Tibial artery (tissue), 4 donors: ENCODE results near the gene ZNF132.

ENCODE experiments used
- DNase-seq, 2 donors: peaks; one replicate each; pipeline ENCODE4 v3.0.0-alpha.2; 2019
- H3K27ac ChIP-seq, 2 donors: fragments of 200-600 bp; sonication (generic) in 1 of 2; 1 replicate in 1 of 2; 2 replicates in 1 of 2; pipeline ENCODE4 v1.5.1; 2018 to 2019; ENCODE audit warnings: mild to moderate bottlenecking in 1 of 2
- H3K27me3 ChIP-seq, 2 donors: fragments of 200-600 bp; sonication (generic) in 1 of 2; one replicate each; pipeline versions ENCODE4 v1.5.1 to v1.6.0; 2016 to 2019
- H3K36me3 ChIP-seq, 3 donors: fragments of 200-600 bp; sonication (generic) in 2 of 3; one replicate each; pipeline ENCODE4 v1.5.1; 2016 to 2019; ENCODE audit warnings: mild to moderate bottlenecking in 2 of 3
- H3K4me1 ChIP-seq, 4 donors: fragments of 200-600 bp; sonication (generic) in 2 of 4; 1 replicate in 3 of 4; 2 replicates in 1 of 4; pipeline ENCODE4 v1.5.1; 2016 to 2019
- H3K4me3 ChIP-seq, 2 donors: fragments of 200-600 bp; sonication (generic) in 1 of 2; 1 replicate in 1 of 2; 2 replicates in 1 of 2; pipeline ENCODE4 v1.5.1; 2018 to 2019; ENCODE audit warnings: mild to moderate bottlenecking in 2 of 2
- H3K9me3 ChIP-seq, 3 donors: fragments of 200-600 bp; sonication (generic) in 1 of 3; one replicate each; pipeline ENCODE4 v1.5.1; 2016 to 2019
- intact Hi-C: fragments of 100-400 bp; cut with DNase I; formaldehyde crosslinking; loops from one replicate; pipeline ENCODE4 v1.15.0; 2023; ENCODE audit warnings: low total_unique reads
- TF ChIP-seq, protein P1 (sequence below), 2 experiments: fragments of 200-600 bp in 1 of 2; fragments of 450-650 bp in 1 of 2; IDR thresholded peaks; one replicate each; pipeline ENCODE4 v1.5.1; 2017 to 2019; ENCODE audit warnings: antibody characterized with exemption in 2 of 2, mild to moderate bottlenecking in 1 of 2, moderate library complexity in 1 of 2

ZNF132 gene

DNA sequence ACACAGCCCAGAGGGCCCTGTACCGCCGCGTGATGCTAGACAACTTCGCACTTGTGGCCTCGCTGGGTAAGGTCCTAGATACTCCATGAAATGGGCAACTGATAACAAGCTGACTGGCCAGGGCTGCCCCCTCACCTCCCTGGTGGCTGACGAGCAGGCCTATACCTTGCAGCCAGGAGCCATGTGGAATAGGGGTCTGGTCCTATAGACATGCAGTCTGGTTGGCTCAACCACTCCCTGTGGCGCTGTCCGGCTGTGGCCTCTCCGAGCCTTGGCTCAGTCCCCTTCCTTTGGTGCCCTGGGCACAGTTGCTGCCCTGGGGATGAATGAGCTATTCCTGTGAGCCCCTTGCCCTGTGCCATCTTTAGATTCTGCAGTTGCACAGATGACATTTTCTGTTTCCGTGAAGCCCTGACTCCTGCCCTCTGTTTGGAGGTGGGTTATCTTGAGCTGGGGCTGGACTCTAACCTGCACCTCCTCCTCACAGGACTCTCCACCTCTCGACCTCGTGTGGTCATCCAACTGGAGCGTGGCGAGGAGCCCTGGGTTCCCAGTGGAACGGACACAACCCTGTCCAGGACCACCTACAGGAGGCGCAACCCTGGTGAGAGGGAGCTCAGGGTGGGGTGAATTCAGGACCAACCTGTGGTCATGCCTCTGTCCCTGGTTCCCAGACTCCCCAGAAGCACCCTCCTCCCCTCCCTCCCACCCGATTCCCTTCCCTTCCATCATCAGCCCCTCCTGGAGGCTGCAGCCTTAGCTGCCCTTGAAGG, 29.5 kb upstream of the ZNF132 start:
- TF ChIP-seq, protein P1, sequence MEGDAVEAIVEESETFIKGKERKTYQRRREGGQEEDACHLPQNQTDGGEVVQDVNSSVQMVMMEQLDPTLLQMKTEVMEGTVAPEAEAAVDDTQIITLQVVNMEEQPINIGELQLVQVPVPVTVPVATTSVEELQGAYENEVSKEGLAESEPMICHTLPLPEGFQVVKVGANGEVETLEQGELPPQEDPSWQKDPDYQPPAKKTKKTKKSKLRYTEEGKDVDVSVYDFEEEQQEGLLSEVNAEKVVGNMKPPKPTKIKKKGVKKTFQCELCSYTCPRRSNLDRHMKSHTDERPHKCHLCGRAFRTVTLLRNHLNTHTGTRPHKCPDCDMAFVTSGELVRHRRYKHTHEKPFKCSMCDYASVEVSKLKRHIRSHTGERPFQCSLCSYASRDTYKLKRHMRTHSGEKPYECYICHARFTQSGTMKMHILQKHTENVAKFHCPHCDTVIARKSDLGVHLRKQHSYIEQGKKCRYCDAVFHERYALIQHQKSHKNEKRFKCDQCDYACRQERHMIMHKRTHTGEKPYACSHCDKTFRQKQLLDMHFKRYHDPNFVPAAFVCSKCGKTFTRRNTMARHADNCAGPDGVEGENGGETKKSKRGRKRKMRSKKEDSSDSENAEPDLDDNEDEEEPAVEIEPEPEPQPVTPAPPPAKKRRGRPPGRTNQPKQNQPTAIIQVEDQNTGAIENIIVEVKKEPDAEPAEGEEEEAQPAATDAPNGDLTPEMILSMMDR (IDR thresholded peaks at IDR 0.05) = no peak
- Histone ChIP-seq H3K4me3 (no peak overlapping the region), H3K36me3 (peaks cover 10 to 48% (median 35%) of the 10 kb centered on the region in 3 donors), H3K4me1 (peaks cover 0 to 25% (median 16%) of the 10 kb centered on the region in 4 donors), H3K27ac (no peak overlapping the region), H3K9me3 (no peaks in the 10 kb centered on the region), H3K27me3 (no peaks in the 10 kb centered on the region)
- intact Hi-C loops = no loop called here
- DNase-seq = no peak

DNA sequence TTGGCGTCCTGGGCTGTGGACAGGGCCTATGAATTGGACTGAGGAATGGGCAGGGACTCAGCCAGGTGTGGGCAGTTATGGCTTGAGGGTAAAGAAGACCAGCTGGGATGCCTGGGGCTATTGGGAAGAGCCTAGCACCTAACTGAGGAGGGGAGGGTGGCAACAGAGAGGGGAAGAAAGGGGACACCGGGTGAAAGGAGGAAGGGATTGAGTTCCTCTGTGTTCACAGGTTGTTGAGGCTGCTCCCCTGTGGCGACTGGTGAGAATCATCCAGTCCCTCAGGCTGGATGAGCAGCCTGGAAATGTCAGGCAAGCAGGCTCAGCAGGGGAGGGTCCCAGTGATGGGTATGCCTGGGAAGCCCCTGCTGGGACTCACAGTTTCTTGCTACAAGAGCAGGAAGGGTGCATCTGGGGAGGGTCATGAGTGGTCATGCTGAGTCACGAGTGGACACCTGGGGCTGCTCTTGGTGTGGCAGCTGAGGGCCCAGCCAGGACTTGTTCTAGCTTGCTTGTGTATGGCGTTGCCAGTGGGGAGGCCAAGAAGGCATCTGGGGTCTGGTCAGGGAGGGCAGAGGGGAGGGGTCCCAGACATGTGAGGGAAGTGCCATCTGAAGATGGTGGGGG, 28.4 kb upstream of the ZNF132 start:
- Histone ChIP-seq H3K36me3 (peaks cover 10 to 43% (median 35%) of the 10 kb centered on the region in 3 donors), H3K27me3 (no peaks in the 10 kb centered on the region), H3K9me3 (no peaks in the 10 kb centered on the region), H3K27ac (no peak overlapping the region), H3K4me1 (peaks cover 0 to 25% (median 16%) of the 10 kb centered on the region in 4 donors), H3K4me3 (peak overlapping the region; percentile 75 to 92)
- DNase-seq = no peak
- intact Hi-C loops = no loop called here
- TF ChIP-seq, protein P1 (IDR thresholded peaks at IDR 0.05) = no peak

DNA sequence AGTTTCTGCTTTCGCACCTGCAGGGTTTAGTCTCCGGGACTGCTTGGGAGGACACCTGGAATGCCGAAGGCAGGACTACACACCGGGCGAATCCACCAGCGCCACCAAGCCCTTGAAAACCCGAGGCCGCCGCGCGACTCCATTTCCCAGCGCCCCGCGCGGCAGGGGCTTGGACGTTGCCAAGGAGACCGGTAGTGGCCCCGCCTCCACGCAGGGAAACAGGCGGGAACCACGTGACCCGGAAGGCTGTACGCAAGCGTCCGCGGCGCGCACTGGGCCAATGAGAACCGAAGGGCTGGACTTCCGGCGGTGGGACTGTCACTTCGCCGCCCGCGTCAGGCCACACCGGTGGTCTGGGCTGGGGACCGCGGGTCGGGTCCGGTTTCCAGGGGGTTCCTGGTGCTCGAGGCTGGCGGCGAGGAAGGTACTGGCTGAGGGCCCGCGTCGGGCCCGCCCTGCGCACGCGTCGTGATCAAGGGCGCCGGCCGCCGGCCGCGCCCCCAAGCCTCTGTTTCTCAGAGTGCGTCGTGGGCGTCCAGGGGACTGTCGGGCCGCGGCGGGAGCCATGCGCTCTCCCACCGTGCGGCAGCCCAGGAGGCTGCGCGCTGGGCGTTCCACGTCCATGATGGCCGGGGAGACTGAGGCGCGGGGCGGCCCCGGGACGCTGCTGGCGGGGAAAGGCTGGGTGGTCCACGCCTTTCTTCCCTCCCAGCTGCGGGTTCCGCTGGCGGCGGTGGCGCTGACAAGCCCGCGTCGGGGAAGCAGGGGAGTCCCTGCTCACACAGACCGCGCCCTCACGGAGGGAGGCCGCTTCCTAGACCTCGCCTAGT, 27.0 kb upstream of the ZNF132 start, which contains the start of gene ZNF324:
ZNF324 (plus strand) TSS at position 321 of the 830 bp plus-strand sequence. CDS start 2,106 bp downstream, outside the sequence.
- peak; percentile 98 for DNase-seq
- Histone ChIP-seq H3K27me3 (no peaks in the 10 kb centered on the region), H3K9me3 (no peaks in the 10 kb centered on the region), H3K4me3 (peak within 1 kb of the TSS; percentile 75 to 92), H3K36me3 (peaks cover 5 to 29% (median 24%) of the 10 kb centered on the region in 3 donors), H3K27ac (peak within 1 kb of the TSS; percentile 79 to 81), H3K4me1 (peaks cover 0 to 25% (median 16%) of the 10 kb centered on the region in 4 donors)
- TF ChIP-seq, protein P1 (IDR thresholded peaks at IDR 0.05) = no peak
- intact Hi-C loops = no loop called here

DNA sequence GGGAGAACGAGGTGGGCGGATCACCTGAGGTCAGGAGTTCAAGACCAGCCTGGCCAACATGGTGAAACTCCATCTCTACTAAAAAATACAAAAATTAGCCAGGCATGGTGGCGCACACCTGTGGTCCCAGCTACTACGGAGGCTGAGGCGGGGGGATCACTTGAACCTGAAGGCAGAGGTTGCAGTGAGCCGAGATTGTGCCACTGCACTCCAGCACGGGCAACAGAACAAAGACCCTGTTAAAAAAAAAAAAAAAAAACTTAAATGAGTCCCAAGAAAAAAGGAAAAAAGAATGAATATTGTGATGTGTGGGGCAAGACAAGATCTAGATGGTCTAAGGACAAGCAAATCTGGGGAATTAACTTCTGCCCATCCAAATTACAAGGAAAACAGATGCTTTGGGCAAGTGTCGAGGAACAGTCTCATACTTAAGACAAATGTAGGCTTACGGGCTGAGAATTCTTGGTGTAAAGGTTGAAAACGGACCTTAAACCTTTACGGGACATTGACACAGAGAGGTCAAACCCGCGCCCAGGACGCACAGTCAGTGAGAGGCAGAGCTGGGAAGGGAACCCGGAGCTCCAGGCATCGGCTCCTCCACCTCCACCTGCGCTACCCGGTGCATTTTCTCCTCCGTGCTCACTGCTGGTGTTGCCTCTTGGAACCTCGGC, 26.3 kb upstream of the ZNF132 start:
- Histone ChIP-seq H3K36me3 (peaks cover 0 to 22% (median 20%) of the 10 kb centered on the region in 3 donors), H3K27ac (peak overlapping the region in 1 of 2 donors; percentile 79)
- TF ChIP-seq, protein P1 (IDR thresholded peaks at IDR 0.05) = no peak

DNA sequence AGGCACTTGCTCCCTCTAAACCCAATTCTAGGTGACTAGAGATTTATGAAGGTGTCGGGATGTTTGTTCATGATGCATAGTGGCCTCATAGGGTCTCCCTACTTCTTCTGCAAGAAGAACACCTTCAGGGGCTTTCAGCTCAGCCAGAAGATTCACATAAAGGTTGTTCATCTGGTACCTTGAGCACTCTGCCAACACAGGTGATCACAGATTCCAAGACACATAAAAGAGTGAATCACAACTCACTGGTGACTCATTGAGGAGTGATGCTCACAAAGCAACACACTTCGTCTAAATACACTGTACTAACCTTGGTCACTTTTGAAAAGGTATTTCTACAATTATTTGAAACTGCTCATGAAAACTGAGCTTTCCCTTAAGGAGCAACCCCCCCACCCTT, 20.1 kb upstream of the ZNF132 start:
- no peak for DNase-seq
- no peaks in the 10 kb centered on the region for H3K4me1 ChIP-seq
- no peak overlapping the region for H3K27ac ChIP-seq
- TF ChIP-seq, protein P1 (IDR thresholded peaks at IDR 0.05) = no peak
- peaks cover 10 to 39% (median 25%) of the 10 kb centered on the region in 3 donors for H3K36me3 ChIP-seq
- intact Hi-C loops = no loop called here
- H3K9me3 ChIP-seq = no peaks in the 10 kb centered on the region
- H3K4me3 ChIP-seq = no peak overlapping the region
- H3K27me3 ChIP-seq = no peaks in the 10 kb centered on the region

More for the DNA sequence above, 26.3 kb upstream of the ZNF132 start:
- DNase-seq = no peak
- Histone ChIP-seq H3K4me3 (peak overlapping the region; percentile 75 to 92), H3K4me1 (peaks cover 0 to 25% (median 16%) of the 10 kb centered on the region in 4 donors), H3K27me3 (no peaks in the 10 kb centered on the region), H3K9me3 (no peaks in the 10 kb centered on the region)
- intact Hi-C loops = no loop called here
